Measurements from ENCODE around the gene WDCP.

DNA sequence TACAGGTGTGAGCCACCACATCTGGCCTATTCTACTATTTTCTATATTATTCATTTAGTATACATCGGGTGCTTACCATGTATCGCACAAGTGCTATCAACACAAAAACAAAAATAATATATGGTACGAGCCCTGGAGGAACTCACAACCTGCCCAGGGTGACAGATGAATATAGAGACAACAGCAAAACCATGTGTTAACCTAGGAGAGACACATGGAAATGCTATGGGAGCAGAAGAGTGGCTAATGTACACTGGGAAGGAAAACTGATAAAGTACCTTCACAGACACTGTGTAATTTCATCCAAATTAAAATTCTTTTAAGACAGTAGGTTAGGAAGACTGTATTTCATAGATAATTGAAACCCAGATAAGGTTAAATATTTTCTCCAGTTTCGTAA, 25.1 kb upstream of the WDCP start:
- TF ChIP-seq, protein P1, sequence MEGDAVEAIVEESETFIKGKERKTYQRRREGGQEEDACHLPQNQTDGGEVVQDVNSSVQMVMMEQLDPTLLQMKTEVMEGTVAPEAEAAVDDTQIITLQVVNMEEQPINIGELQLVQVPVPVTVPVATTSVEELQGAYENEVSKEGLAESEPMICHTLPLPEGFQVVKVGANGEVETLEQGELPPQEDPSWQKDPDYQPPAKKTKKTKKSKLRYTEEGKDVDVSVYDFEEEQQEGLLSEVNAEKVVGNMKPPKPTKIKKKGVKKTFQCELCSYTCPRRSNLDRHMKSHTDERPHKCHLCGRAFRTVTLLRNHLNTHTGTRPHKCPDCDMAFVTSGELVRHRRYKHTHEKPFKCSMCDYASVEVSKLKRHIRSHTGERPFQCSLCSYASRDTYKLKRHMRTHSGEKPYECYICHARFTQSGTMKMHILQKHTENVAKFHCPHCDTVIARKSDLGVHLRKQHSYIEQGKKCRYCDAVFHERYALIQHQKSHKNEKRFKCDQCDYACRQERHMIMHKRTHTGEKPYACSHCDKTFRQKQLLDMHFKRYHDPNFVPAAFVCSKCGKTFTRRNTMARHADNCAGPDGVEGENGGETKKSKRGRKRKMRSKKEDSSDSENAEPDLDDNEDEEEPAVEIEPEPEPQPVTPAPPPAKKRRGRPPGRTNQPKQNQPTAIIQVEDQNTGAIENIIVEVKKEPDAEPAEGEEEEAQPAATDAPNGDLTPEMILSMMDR (IDR thresholded peaks at IDR 0.05; ENCODE audit: low read depth, low read length): no peak
- no peak for TF ChIP-seq EZH2phosphoT487 (IDR thresholded peaks at IDR 0.05; ENCODE audit: low read depth)
